Stimulated activated CD4-positive, alpha-beta T cell treated with anti-CD3 and anti-CD28 coated beads, TNF-alpha, amount 100 ng/mL, for 1 hour (primary cell): Measurements from ENCODE around the gene SCAPER.

Experiments
- DNase-seq, 3 donors: peaks; one replicate each; pipeline ENCODE4 v3.0.0-alpha.2; 2020; ENCODE audit warnings: low read depth in 3 of 3, low spot score in 1 of 3

SCAPER gene

GRCh38 chr15:76682833-76683232, 222.3 kb downstream of the SCAPER start:
- DNase-seq: no peak

- no peak for DNase-seq
These were observed 222.9 kb downstream of the SCAPER start for GRCh38 chr15:76682259-76682658.

- no peak for DNase-seq
These were observed 226.4 kb downstream of the SCAPER start for GRCh38 chr15:76678766-76679165.

GRCh38 chr15:76674883-76675282, 230.3 kb downstream of the SCAPER start:
- no peak for DNase-seq

- DNase-seq: no peak
These were observed 235.5 kb downstream of the SCAPER start for GRCh38 chr15:76669521-76670207.

GRCh38 chr15:76668900-76669299, 236.2 kb downstream of the SCAPER start:
- no peak for DNase-seq

- no peak for DNase-seq
These were observed 237.0 kb downstream of the SCAPER start for GRCh38 chr15:76667943-76668715.

- no peak for DNase-seq
These were observed 240.2 kb downstream of the SCAPER start for GRCh38 chr15:76664895-76665294.

- no peak for DNase-seq
These were observed 240.7 kb downstream of the SCAPER start for GRCh38 chr15:76664411-76664810.

- no peak for DNase-seq
These were observed 241.6 kb downstream of the SCAPER start for GRCh38 chr15:76663529-76663928.

- DNase-seq: no peak
These were observed 256.3 kb downstream of the SCAPER start for GRCh38 chr15:76648732-76649444.

- DNase-seq: no peak
These were observed 257.5 kb downstream of the SCAPER start for GRCh38 chr15:76647612-76648011.

GRCh38 chr15:76644646-76645045, 260.5 kb downstream of the SCAPER start:
- DNase-seq: no peak

- DNase-seq: no peak
These were observed 262.5 kb downstream of the SCAPER start for GRCh38 chr15:76642671-76643070.

GRCh38 chr15:76637166-76637565, 268.0 kb downstream of the SCAPER start:
- DNase-seq: no peak

GRCh38 chr15:76636059-76636458, 269.1 kb downstream of the SCAPER start:
- no peak for DNase-seq

GRCh38 chr15:76626611-76627010, 278.5 kb downstream of the SCAPER start:
- no peak for DNase-seq

GRCh38 chr15:76625267-76625666, 279.9 kb downstream of the SCAPER start:
- no peak for DNase-seq

GRCh38 chr15:76614725-76615124, 290.4 kb downstream of the SCAPER start:
- no peak for DNase-seq

GRCh38 chr15:76588811-76589747, 316.1 kb downstream of the SCAPER start:
- DNase-seq: no peak

- no peak for DNase-seq
These were observed 319.6 kb downstream of the SCAPER start for GRCh38 chr15:76585576-76585897.
